ENCODE measurements around the gene IL36B.

IL36B gene

DNA sequence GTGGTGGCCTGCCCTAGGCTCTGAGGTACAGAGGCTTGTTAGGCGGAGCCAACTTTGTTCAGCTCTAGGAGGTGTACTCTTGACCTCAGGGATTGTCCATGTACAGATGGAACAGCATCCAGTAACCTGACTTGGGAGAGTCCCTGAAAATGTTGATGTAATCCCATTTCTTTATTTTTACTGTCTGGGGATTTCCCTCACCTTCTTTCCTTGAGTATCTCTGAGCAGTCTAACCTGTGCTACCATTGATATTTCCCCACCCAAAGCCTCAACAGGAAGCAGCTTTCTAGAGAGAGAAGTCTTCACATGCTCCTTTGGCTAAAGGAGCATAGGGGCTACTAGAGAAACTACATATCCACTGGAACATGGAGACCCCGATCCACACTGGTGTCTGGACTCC is 37.0 kb downstream of the IL36B start:
- no peak overlapping the region for H3K4me3 Mint-ChIP-seq
- H3K27me3 Mint-ChIP-seq (ENCODE audit: low read depth) = peaks cover 45% of the 10 kb centered on the region

DNA sequence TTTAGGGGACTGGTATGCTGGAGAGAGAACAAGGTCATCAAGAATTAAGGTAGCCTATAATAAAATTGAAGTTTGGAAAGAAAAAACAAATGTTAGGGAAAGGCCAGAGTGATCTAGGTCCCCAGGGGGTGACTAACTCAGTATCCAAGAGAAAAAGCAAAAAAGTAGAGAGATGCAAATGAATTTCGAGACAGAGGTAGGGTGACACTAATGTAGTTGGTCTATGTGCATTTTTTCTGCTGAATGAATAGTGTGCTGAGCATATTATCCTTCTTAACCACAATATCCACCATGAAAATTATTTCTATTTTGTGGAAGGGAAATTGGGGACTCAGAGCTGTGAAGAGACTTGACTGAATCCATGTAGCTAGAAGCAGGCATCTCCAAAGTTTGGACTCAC is 37.6 kb downstream of the IL36B start:
- peaks cover 4% of the 10 kb centered on the region for H3K36me3 Mint-ChIP-seq (ENCODE audit: low read depth)
- H3K9me3 Mint-ChIP-seq = peaks cover 19% of the 10 kb centered on the region
- H3K27me3 Mint-ChIP-seq (ENCODE audit: low read depth) = peaks cover 45% of the 10 kb centered on the region
- H3K4me1 Mint-ChIP-seq (ENCODE audit: low read depth) = peaks cover 8% of the 10 kb centered on the region
- H3K27ac Mint-ChIP-seq = no peak overlapping the region
- H3K4me3 Mint-ChIP-seq = no peak overlapping the region

More for the DNA sequence above, 37.0 kb downstream of the IL36B start:
- Mint-ChIP-seq H3K9me3 (peaks cover 19% of the 10 kb centered on the region), H3K27ac (no peak overlapping the region), H3K36me3 (ENCODE audit: low read depth) (peaks cover 4% of the 10 kb centered on the region), H3K4me1 (ENCODE audit: low read depth) (peaks cover 6% of the 10 kb centered on the region)

DNA sequence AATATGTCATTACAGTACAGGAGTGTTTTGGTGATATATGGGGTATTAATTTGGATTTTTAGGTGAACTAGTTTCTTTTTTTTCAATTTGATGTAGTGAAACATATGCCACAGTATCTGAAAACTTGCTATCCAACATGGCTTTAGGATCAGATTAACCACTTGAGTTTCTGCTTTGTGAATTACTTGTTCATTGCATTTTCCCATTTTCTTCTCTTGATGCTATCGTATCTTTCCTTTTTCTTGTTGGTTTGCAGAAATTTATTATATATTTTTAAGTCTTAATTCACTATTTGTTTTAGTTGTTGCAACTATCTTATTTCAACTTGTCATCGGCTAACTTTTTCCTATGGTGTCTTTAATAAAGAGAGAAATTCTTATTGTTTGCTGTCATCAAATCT is 38.6 kb downstream of the IL36B start:
- no peak overlapping the region for H3K27ac Mint-ChIP-seq
- peaks cover 4% of the 10 kb centered on the region for H3K36me3 Mint-ChIP-seq (ENCODE audit: low read depth)
- H3K27me3 Mint-ChIP-seq (ENCODE audit: low read depth) = peaks cover 39% of the 10 kb centered on the region
- peaks cover 10% of the 10 kb centered on the region for H3K4me1 Mint-ChIP-seq (ENCODE audit: low read depth)
- H3K9me3 Mint-ChIP-seq = peaks cover 19% of the 10 kb centered on the region
- no peak overlapping the region for H3K4me3 Mint-ChIP-seq

DNA sequence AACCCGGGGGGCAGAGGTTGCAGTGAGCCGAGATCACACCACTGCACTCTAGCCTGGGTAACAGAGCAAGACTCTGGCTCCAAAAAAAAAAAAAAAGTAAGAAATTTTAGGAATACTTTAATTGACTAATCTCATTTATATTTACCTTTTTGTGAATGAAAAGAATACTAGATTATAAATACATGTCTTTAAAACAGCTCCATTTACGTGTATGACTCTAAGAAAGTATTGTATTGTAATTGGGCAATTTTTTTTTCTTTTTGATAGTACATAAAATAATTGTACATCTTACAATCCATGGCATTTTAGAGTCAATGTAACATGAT is 39.4 kb downstream of the IL36B start:
- Mint-ChIP-seq H3K27me3 (ENCODE audit: low read depth) (peaks cover 32% of the 10 kb centered on the region), H3K4me1 (ENCODE audit: low read depth) (peaks cover 10% of the 10 kb centered on the region), H3K27ac (no peak overlapping the region), H3K4me3 (no peak overlapping the region), H3K36me3 (ENCODE audit: low read depth) (no peaks in the 10 kb centered on the region), H3K9me3 (peaks cover 11% of the 10 kb centered on the region)

DNA sequence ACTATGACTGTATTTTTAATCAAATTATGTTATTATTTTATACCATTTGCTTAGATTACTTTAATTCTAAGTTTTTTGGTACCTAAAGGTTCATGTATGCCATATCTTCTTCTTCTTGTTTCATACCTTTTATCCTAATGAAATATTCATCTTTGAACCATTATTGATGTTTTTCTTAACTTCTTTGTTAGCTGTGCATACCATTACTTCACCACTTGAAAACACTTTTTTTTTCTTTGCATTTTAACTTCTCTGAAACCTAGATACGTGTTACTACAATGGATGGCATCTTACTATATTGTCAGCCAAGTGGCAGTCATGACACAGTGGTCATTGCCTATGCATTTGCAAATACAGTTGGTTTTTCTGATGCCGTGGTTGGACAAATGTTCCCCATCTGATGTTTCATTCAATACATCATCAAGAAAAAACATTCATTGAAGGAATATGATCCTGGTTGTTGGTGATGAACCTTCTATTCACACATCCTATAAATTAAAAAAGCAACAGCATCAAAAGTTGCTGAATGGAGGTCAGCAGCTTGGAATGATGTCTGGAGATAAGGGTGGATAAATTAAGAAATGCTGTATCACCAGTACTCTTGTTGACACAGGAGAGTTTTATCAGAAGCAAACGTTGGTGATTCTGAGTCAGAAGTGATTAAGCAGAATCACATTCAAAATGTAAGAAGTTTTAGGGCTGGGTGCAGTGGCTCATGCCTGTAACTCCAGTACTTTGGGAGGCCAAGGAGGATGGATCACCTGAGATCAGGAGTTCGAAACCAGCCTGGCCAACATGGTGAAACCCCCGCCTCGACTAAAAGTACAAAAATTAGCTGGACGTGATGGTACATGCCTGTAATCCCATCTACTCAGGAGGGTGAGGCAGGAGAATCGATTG is 40.0 kb downstream of the IL36B start:
- Mint-ChIP-seq H3K36me3 (ENCODE audit: low read depth) (no peaks in the 10 kb centered on the region), H3K9me3 (peaks cover 7% of the 10 kb centered on the region), H3K4me3 (no peak overlapping the region), H3K4me1 (ENCODE audit: low read depth) (peaks cover 10% of the 10 kb centered on the region), H3K27me3 (ENCODE audit: low read depth) (peaks cover 26% of the 10 kb centered on the region), H3K27ac (no peak overlapping the region)

DNA sequence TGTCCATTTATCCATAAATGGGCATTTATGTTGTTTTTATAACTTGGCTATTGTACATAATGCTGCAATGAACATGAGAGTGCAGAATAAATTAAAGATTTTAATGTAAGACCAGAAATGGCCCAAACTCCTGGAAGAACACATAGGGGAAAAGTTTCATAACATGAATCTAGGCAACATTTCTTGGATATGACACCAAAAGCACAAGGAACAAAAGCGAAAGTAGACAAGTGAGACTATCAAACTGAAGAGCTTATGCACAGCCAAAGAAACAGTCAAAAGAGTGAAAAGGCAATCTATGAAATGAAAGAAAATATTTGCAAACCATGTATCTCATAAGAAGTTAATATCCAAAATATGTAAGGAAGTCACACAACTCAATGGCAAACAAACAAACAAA is 41.6 kb downstream of the IL36B start:
- Mint-ChIP-seq H3K27me3 (ENCODE audit: low read depth) (peaks cover 18% of the 10 kb centered on the region), H3K9me3 (no peaks in the 10 kb centered on the region), H3K36me3 (ENCODE audit: low read depth) (no peaks in the 10 kb centered on the region), H3K4me3 (no peak overlapping the region), H3K4me1 (ENCODE audit: low read depth) (peaks cover 10% of the 10 kb centered on the region), H3K27ac (no peak overlapping the region)

DNA sequence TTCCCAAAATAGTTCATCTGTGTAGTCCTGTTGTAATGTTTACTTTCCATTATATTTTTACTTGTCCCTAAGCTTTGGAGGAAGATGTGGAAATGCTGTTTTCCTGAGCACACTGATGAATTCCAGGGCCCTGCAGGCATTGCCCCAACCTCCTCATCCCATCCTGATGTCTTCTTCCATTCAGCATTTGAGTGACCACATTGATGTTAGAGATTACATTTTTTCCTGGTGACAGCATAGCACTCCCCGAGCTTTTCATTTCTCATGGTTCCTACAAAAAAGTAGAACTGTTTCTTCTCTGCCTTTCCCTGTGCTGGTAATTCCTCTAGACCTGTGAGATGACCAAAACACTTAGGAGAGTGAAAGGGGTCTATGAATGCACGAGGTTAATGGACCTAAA is 42.6 kb downstream of the IL36B start:
- H3K4me1 Mint-ChIP-seq (ENCODE audit: low read depth) = peaks cover 8% of the 10 kb centered on the region
- H3K27me3 Mint-ChIP-seq (ENCODE audit: low read depth) = peaks cover 18% of the 10 kb centered on the region
- no peaks in the 10 kb centered on the region for H3K9me3 Mint-ChIP-seq
- H3K4me3 Mint-ChIP-seq = no peak overlapping the region
- no peak overlapping the region for H3K27ac Mint-ChIP-seq
- H3K36me3 Mint-ChIP-seq (ENCODE audit: low read depth) = no peaks in the 10 kb centered on the region

DNA sequence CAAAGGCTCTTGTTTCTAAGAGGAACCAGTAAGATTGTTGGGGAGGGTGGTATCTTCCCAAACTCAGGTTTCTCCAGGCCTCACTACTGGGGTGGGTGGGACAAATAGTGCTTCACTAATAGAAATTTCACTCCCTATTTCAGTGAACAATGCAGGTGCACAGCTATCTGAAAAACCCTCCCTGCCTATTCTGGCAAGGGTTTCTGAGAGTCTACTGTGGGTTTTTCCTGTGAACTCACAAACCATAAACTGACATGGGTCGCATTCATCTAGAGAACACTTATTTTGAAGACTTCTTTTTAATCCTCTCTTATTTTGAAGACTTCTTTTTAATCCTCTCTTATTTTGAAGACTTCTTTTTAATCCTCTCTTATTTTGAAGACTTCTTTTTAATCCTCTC is 43.0 kb downstream of the IL36B start:
- H3K36me3 Mint-ChIP-seq (ENCODE audit: low read depth) = no peaks in the 10 kb centered on the region
- no peaks in the 10 kb centered on the region for H3K9me3 Mint-ChIP-seq
- peaks cover 8% of the 10 kb centered on the region for H3K4me1 Mint-ChIP-seq (ENCODE audit: low read depth)
- peaks cover 15% of the 10 kb centered on the region for H3K27me3 Mint-ChIP-seq (ENCODE audit: low read depth)
- no peak overlapping the region for H3K27ac Mint-ChIP-seq
- no peak overlapping the region for H3K4me3 Mint-ChIP-seq

DNA sequence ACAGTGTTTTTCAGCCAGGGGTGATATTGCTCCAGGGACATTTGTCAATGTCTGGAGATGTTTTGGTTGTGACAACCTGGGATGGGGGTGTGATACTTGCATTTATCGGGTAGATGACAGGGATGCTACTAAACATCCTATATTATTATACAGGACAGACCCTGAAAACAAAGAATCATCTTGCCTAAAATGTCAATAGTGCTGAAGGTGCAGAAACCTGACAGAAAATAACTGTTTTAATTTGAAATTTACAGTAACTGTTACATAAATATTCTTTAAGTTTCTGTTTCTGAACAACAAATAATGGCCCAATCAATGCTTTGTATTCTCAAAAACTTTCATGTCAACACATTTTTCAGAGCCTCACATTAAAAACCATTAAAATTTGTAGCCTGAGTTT is 45.4 kb downstream of the IL36B start:
- Mint-ChIP-seq H3K9me3 (no peaks in the 10 kb centered on the region), H3K4me1 (ENCODE audit: low read depth) (peaks cover 8% of the 10 kb centered on the region), H3K27ac (no peak overlapping the region), H3K4me3 (no peak overlapping the region), H3K27me3 (ENCODE audit: low read depth) (peaks cover 7% of the 10 kb centered on the region), H3K36me3 (ENCODE audit: low read depth) (no peaks in the 10 kb centered on the region)

DNA sequence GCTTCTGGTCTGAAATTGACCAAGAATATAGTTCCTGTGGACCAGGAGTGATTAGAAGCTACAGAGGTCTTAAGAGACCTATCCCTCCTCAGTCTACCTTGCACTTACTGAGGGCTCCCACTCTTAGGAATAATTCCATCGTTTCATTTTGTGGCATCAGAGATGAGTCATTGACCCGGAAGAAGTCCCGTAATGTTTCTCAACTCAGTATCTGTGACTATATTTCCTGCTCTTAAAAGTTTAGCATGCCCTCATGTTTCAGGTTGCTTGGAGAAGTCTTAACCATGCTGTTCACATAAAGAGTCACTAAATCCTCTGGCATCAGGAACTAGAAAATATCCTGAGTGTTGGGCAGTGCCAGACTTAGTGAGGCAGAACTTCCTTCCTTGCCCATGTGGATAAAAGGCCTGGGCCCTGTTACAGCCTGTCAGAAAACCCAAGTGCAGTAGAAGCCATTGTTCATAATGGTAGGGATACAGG is 47.6 kb downstream of the IL36B start, which contains the start of gene IL36A:
Gene IL36A, plus strand, starts transcription at position 430 of the 480 bp plus-strand sequence. CDS start 413 bp downstream, outside the sequence.
- Mint-ChIP-seq H3K36me3 (ENCODE audit: low read depth) (peaks cover 14% of the 10 kb centered on the region), H3K9me3 (peaks cover 19% of the 10 kb centered on the region), H3K4me1 (ENCODE audit: low read depth) (peaks cover 2% of the 10 kb centered on the region), H3K27ac (no peak within 1 kb of the TSS), H3K27me3 (ENCODE audit: low read depth) (peaks cover 3% of the 10 kb centered on the region), H3K4me3 (no peak within 1 kb of the TSS)

DNA sequence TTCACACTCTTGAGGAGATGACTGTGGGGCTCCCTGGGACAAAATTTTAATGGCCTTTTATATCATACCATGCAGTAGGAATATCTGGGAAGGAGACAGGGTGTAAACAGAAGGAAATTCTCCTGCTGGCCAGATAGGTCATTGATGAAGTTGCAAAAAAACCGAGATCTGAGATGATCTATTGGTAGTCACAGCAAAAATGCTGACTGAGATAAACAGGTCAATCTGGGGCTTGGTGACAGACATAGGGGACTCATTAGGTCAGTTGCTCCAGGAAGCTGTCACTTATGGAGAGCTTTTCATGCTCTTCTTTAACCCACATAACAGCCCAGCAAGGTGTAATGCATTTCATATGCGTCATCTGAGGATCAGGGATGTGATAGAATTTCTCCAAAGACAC is 50.0 kb downstream of the IL36B start:
- no peak overlapping the region for H3K27ac Mint-ChIP-seq
- H3K4me3 Mint-ChIP-seq = no peak overlapping the region
- H3K36me3 Mint-ChIP-seq (ENCODE audit: low read depth) = peaks cover 22% of the 10 kb centered on the region
- peaks cover under 1% of the 10 kb centered on the region for H3K4me1 Mint-ChIP-seq (ENCODE audit: low read depth)
- H3K9me3 Mint-ChIP-seq = peaks cover 39% of the 10 kb centered on the region
- H3K27me3 Mint-ChIP-seq (ENCODE audit: low read depth) = peaks cover 4% of the 10 kb centered on the region

DNA sequence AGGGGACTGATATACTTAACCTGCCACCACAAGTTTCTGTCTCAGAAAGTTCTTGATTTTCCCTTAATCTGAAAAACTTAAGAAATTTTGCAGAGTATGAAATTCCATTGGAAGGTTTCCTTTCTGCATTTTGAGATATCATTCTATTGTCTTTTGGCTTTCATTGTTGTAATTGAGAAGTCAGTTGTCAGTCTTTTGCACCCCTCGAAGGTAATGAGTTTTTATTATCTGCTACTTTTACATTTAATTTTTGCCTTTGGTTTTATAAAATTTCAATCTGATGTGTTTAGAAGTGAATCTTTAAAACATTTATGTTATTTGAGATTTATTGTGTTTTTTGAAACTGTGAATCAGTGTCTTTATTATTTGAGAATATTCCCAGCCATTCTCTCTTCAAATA is 52.2 kb downstream of the IL36B start:
- H3K9me3 Mint-ChIP-seq = peaks cover 39% of the 10 kb centered on the region
- H3K27me3 Mint-ChIP-seq (ENCODE audit: low read depth) = peaks cover 4% of the 10 kb centered on the region
- H3K27ac Mint-ChIP-seq = no peak overlapping the region
- H3K4me3 Mint-ChIP-seq = no peak overlapping the region
- H3K4me1 Mint-ChIP-seq (ENCODE audit: low read depth) = peaks cover 20% of the 10 kb centered on the region
- H3K36me3 Mint-ChIP-seq (ENCODE audit: low read depth) = peaks cover 24% of the 10 kb centered on the region

DNA sequence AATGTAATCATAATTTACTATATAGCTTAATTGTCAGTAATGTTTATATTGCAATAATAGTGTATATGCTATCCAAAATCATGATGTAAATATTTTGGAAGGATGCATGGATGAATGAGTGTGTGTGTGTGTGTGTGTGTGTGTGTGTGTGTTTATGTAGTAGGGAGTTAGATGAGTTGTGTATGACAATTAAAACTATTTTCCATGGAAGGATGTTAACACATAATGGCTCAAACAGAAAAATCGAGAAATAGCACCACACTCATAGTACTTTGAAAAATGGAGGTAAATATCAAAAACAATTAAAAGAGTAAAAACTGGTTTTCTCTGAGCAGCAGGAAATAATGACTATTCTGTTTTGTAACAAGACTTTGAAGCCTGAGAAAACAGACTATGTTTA is 55.5 kb downstream of the IL36B start:
- Mint-ChIP-seq H3K27ac (peak overlapping the region; percentile 86), H3K27me3 (ENCODE audit: low read depth) (peaks cover 11% of the 10 kb centered on the region), H3K4me1 (ENCODE audit: low read depth) (peaks cover 30% of the 10 kb centered on the region)

DNA sequence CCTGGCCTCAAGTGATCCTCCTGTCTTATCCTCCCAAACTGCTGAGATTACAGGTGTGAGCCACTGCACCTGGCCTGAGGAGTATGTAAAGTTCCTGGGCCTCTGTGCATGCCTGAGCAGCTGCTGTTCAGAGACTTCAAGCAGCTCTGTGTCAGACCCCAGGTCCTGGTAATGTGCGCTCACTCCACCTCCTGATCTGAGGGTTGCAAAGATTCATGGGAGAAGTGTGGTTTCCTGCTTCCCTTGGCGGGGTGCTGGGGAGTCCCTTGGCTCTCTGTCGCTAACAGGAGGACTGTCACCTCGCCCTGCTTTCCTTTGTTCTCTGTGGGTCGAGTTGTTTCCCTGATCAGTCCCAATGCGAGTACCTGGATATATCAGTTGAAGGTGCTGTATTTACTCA is 56.0 kb downstream of the IL36B start:
- peaks cover 37% of the 10 kb centered on the region for H3K36me3 Mint-ChIP-seq (ENCODE audit: low read depth)
- peaks cover 30% of the 10 kb centered on the region for H3K4me1 Mint-ChIP-seq (ENCODE audit: low read depth)
- H3K9me3 Mint-ChIP-seq = peaks cover 46% of the 10 kb centered on the region
- peak overlapping the region; percentile 86 for H3K27ac Mint-ChIP-seq
- H3K27me3 Mint-ChIP-seq (ENCODE audit: low read depth) = peaks cover 14% of the 10 kb centered on the region
- H3K4me3 Mint-ChIP-seq = peak overlapping the region; percentile 52

More for the DNA sequence above, 55.5 kb downstream of the IL36B start:
- no peak overlapping the region for H3K4me3 Mint-ChIP-seq
- peaks cover 34% of the 10 kb centered on the region for H3K36me3 Mint-ChIP-seq (ENCODE audit: low read depth)
- peaks cover 46% of the 10 kb centered on the region for H3K9me3 Mint-ChIP-seq

DNA sequence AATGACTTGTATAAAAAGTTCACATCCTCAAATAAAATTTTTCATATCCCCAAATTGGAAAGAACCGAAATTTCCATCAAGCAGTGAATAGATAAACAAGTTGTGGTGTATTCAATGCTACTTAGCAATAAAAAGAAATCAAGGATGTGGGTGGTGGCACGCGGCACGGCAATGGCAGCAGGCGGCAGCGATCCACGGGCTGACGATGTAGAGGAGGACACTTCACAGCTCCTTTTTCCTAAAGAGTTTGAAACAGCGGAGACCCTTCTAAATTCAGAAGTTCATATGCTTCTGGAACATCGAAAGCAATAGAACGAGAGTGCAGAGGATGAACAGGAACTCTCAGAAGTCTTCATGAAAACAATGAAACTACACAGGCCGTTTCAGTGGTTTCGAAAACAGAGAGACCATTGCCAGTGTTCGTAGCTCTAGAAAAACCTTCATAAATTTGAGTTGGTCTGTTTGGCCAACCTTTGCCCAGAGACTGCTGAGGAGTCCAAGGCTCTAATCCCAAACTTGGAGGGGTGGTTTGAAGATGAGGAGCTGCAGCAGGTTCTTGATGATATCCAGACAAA is 57.2 kb downstream of the IL36B start:
- H3K4me1 Mint-ChIP-seq (ENCODE audit: low read depth) = peaks cover 30% of the 10 kb centered on the region
- H3K27me3 Mint-ChIP-seq (ENCODE audit: low read depth) = peaks cover 14% of the 10 kb centered on the region
- peaks cover 46% of the 10 kb centered on the region for H3K9me3 Mint-ChIP-seq
- H3K27ac Mint-ChIP-seq = peak overlapping the region; percentile 89
- H3K4me3 Mint-ChIP-seq = peak overlapping the region; percentile 70
- peaks cover 29% of the 10 kb centered on the region for H3K36me3 Mint-ChIP-seq (ENCODE audit: low read depth)
